Activated CD4-positive, alpha-beta T cell treated with anti-CD3 and anti-CD28 coated beads, Interleukin-2, amount 50 U/mL, for 48 hours (primary cell): ENCODE measurements around the gene MTUS2.

ENCODE experiments used
- DNase-seq, 2 experiments: peaks; one replicate each; pipeline ENCODE4 v3.0.0-alpha.2; 2020

MTUS2 gene

GRCh38 chr13:29458419-29458818 is 638.3 kb downstream of the MTUS2 start:
- no peak for DNase-seq

- DNase-seq = no peak
These were observed 639.7 kb downstream of the MTUS2 start for GRCh38 chr13:29459813-29460355.

GRCh38 chr13:29464105-29464679 is 644.1 kb downstream of the MTUS2 start:
- DNase-seq = no peak

GRCh38 chr13:29465741-29466293 is 645.7 kb downstream of the MTUS2 start:
- no peak for DNase-seq

- DNase-seq = no peak
These were observed 651.4 kb downstream of the MTUS2 start for GRCh38 chr13:29471551-29471950.

- peak; percentile 53 to 68 for DNase-seq
These were observed 652.3 kb downstream of the MTUS2 start for GRCh38 chr13:29472332-29472961.

GRCh38 chr13:29473166-29473565 is 653.0 kb downstream of the MTUS2 start:
- DNase-seq = no peak

GRCh38 chr13:29474991-29475390 is 654.9 kb downstream of the MTUS2 start:
- DNase-seq = no peak

- no peak for DNase-seq
These were observed 655.9 kb downstream of the MTUS2 start for GRCh38 chr13:29476046-29476445.

- no peak for DNase-seq
These were observed 659.8 kb downstream of the MTUS2 start for GRCh38 chr13:29479716-29480492.

GRCh38 chr13:29480893-29481525 is 660.9 kb downstream of the MTUS2 start:
- DNase-seq = no peak

GRCh38 chr13:29481603-29482002 is 661.5 kb downstream of the MTUS2 start:
- DNase-seq = no peak

- no peak for DNase-seq
These were observed 662.4 kb downstream of the MTUS2 start for GRCh38 chr13:29482504-29482903.

- DNase-seq = no peak
These were observed 663.1 kb downstream of the MTUS2 start for GRCh38 chr13:29483211-29483610.

GRCh38 chr13:29483623-29484022 is 663.5 kb downstream of the MTUS2 start:
- DNase-seq = no peak

- DNase-seq = no peak
These were observed 664.1 kb downstream of the MTUS2 start for GRCh38 chr13:29484236-29484635.

- no peak for DNase-seq
These were observed 664.7 kb downstream of the MTUS2 start for GRCh38 chr13:29484796-29485195.

GRCh38 chr13:29486551-29486950 is 666.4 kb downstream of the MTUS2 start:
- no peak for DNase-seq

- DNase-seq = no peak
These were observed 667.6 kb downstream of the MTUS2 start for GRCh38 chr13:29487466-29488454.

GRCh38 chr13:29489650-29490560 is 669.8 kb downstream of the MTUS2 start:
- DNase-seq = no peak

- no peak for DNase-seq
These were observed 670.4 kb downstream of the MTUS2 start for GRCh38 chr13:29490561-29490885.
